Measurements from ENCODE around the gene CASZ1. TPM values are rescaled to one million over a fixed set of nuclear protein-coding genes. Genes with fewer than 3 reads are reported as not detected.

CASZ1 gene
- total and polyA plus RNA-seq, 2 donors from 2014 or later, result 10.1 to 33.0 TPM

- TF ChIP-seq CTCF (IDR thresholded peaks at IDR 0.05; ENCODE audit: borderline replicate concordance, extremely low read depth, insufficient read depth), result no peak
- Histone ChIP-seq H3K27ac (ENCODE audit: low read depth in 2 of 2, low read length in 2 of 2) (no peak overlapping the region), H3K9me3 (ENCODE audit: control insufficient read depth in 2 of 3, insufficient read depth in 1 of 3, low read length in 3 of 3) (no peaks in the 10 kb centered on the region), H3K4me3 (ENCODE audit: low read length in 3 of 3) (no peak overlapping the region), H3K27me3 (ENCODE audit: control insufficient read depth, insufficient read depth, low read length) (no peaks in the 10 kb centered on the region), H3K36me3 (ENCODE audit: control insufficient read depth in 2 of 3, insufficient read depth in 3 of 3, low read length in 3 of 3) (no peaks in the 10 kb centered on the region), H3K4me1 (ENCODE audit: control insufficient read depth in 2 of 3, insufficient read depth in 2 of 3, low read depth in 1 of 3, low read length in 3 of 3) (peaks cover 1 to 25% (median 19%) of the 10 kb centered on the region in 3 donors), H3K9ac (ENCODE audit: low read length in 3 of 3) (no peak overlapping the region)
- FAIRE-seq, result no peak
- intact Hi-C loops (cut with DNase I), result no loop called here
- no peak for DNase-seq
Observed at GRCh38 chr1:10730985-10731384, 65.5 kb downstream of the CASZ1 start.

- intact Hi-C loops (cut with DNase I), result no loop called here
- TF ChIP-seq CTCF (IDR thresholded peaks at IDR 0.05; ENCODE audit: borderline replicate concordance, extremely low read depth, insufficient read depth), result no peak
- no peaks in the 10 kb centered on the region for H3K9me3 ChIP-seq (ENCODE audit: control insufficient read depth in 2 of 3, insufficient read depth in 1 of 3, low read length in 3 of 3)
- DNase-seq, result peak in 4 of 5 donors; percentile 85 to 91 (median 87)
- no peak overlapping the region for H3K9ac ChIP-seq (ENCODE audit: low read length in 3 of 3)
- no peaks in the 10 kb centered on the region for H3K27me3 ChIP-seq (ENCODE audit: control insufficient read depth, insufficient read depth, low read length)
- H3K27ac ChIP-seq (ENCODE audit: low read depth in 2 of 2, low read length in 2 of 2), result no peak overlapping the region
- H3K4me1 ChIP-seq (ENCODE audit: control insufficient read depth in 2 of 3, insufficient read depth in 2 of 3, low read depth in 1 of 3, low read length in 3 of 3), result peaks cover 4 to 38% (median 34%) of the 10 kb centered on the region in 3 donors
- no peak for FAIRE-seq
- no peaks in the 10 kb centered on the region for H3K36me3 ChIP-seq (ENCODE audit: control insufficient read depth in 2 of 3, insufficient read depth in 3 of 3, low read length in 3 of 3)
- H3K4me3 ChIP-seq (ENCODE audit: low read length in 3 of 3), result no peak overlapping the region
Observed at GRCh38 chr1:10728595-10729410, 67.6 kb downstream of the CASZ1 start.

- FAIRE-seq (no peak), DNase-seq (peak in 1 of 5 donors; percentile 75)
- no peak overlapping the region for H3K4me3 ChIP-seq (ENCODE audit: low read length in 3 of 3)
- H3K9ac ChIP-seq (ENCODE audit: low read length in 3 of 3), result no peak overlapping the region
- peaks cover 4 to 43% (median 37%) of the 10 kb centered on the region in 3 donors for H3K4me1 ChIP-seq (ENCODE audit: control insufficient read depth in 2 of 3, insufficient read depth in 2 of 3, low read depth in 1 of 3, low read length in 3 of 3)
- TF ChIP-seq CTCF (IDR thresholded peaks at IDR 0.05; ENCODE audit: borderline replicate concordance, extremely low read depth, insufficient read depth), result no peak
- no peaks in the 10 kb centered on the region for H3K27me3 ChIP-seq (ENCODE audit: control insufficient read depth, insufficient read depth, low read length)
- intact Hi-C loops (cut with DNase I), result no loop called here
- peak overlapping the region in 1 of 2 donors; percentile 67 for H3K27ac ChIP-seq (ENCODE audit: low read depth in 2 of 2, low read length in 2 of 2)
- H3K9me3 ChIP-seq (ENCODE audit: control insufficient read depth in 2 of 3, insufficient read depth in 1 of 3, low read length in 3 of 3), result no peaks in the 10 kb centered on the region
- H3K36me3 ChIP-seq (ENCODE audit: control insufficient read depth in 2 of 3, insufficient read depth in 3 of 3, low read length in 3 of 3), result no peaks in the 10 kb centered on the region
Observed at GRCh38 chr1:10727751-10728232, 68.7 kb downstream of the CASZ1 start.
